Astrocyte of the cerebellum (primary cell): ENCODE results near the gene SMIM41.

ENCODE experiments used
- DNase-seq: peaks from one replicate; pipeline ENCODE4 v3.0.0-alpha.2; 2011; ENCODE audit warnings: low read depth
- H3K4me3 ChIP-seq: 2 replicates; pipeline ENCODE4 v1.5.1; 2011; ENCODE audit warnings: mild to moderate bottlenecking, low read depth, low read length, moderate library complexity
- CTCF ChIP-seq: IDR thresholded peaks from 2 replicates; pipeline ENCODE4 v1.5.1; 2012; ENCODE audit warnings: low read length, low read depth, moderate library complexity, mild to moderate bottlenecking; ENCODE audit errors: missing control alignments
- in situ Hi-C: cut with HindIII; loops from 2 replicates; pipeline ENCODE4 v1.10.0; 2017; ENCODE audit warnings: low sequenced_read_pairs

Gene SMIM41

GRCh38 chr12:52043386-52044212 lies 35.9 kb upstream of the SMIM41 start:
- H3K4me3 ChIP-seq, result no peak overlapping the region
- no peak for TF ChIP-seq CTCF
- in situ Hi-C loops, result no loop called here
- DNase-seq, result no peak

GRCh38 chr12:52044292-52044983 lies 35.1 kb upstream of the SMIM41 start:
- in situ Hi-C loops, result no loop called here
- DNase-seq, result peak; percentile 92
- H3K4me3 ChIP-seq, result no peak overlapping the region
- TF ChIP-seq CTCF, result no peak

- no peak overlapping the region for H3K4me3 ChIP-seq
- no peak for TF ChIP-seq CTCF
- in situ Hi-C loops, result no loop called here
- DNase-seq, result no peak
Observed at GRCh38 chr12:52045794-52046199, 33.7 kb upstream of the SMIM41 start.

- no peak for TF ChIP-seq CTCF
- in situ Hi-C loops, result no loop called here
- H3K4me3 ChIP-seq, result no peak overlapping the region
- DNase-seq, result no peak
Observed at GRCh38 chr12:52046859-52047258, 32.6 kb upstream of the SMIM41 start.

- in situ Hi-C loops, result no loop called here
- no peak for TF ChIP-seq CTCF
- no peak overlapping the region for H3K4me3 ChIP-seq
- DNase-seq, result no peak
Observed at GRCh38 chr12:52049286-52049685, 30.2 kb upstream of the SMIM41 start.

- TF ChIP-seq CTCF, result no peak
- DNase-seq, result no peak
- in situ Hi-C loops, result no loop called here
- H3K4me3 ChIP-seq, result no peak overlapping the region
Observed at GRCh38 chr12:52049688-52050087, 29.8 kb upstream of the SMIM41 start.
